Measurements from ENCODE around the gene OR2H1.
"Not testable (repeated sequence)": the region's sequence is repeated elsewhere in the genome, so short reads cannot be mapped to it uniquely, and the experiment has no call there.

OR2H1 gene

GRCh38 chr6:29456971-29457370 is at the start of gene OR2H1, which contains the start of gene OR11A1:
Gene OR2H1, plus strand, starts transcription at chr6:29457155. Its CDS starts 4,615 bp downstream, at chr6:29461770.
Gene OR11A1, minus strand, starts transcription at chr6:29457071. Its CDS starts 29,430 bp downstream, at chr6:29427641.
- DNase-seq (ENCODE audit: low read depth in 1 of 2, low spot score in 1 of 2) = no peak

GRCh38 chr6:29414588-29414987 is 42.4 kb upstream of the OR2H1 start, which contains the start of gene OR12D1:
Gene OR12D1, plus strand, starts transcription at chr6:29414928.
- DNase-seq (ENCODE audit: low read depth in 1 of 2, low spot score in 1 of 2) = no peak

DNA sequence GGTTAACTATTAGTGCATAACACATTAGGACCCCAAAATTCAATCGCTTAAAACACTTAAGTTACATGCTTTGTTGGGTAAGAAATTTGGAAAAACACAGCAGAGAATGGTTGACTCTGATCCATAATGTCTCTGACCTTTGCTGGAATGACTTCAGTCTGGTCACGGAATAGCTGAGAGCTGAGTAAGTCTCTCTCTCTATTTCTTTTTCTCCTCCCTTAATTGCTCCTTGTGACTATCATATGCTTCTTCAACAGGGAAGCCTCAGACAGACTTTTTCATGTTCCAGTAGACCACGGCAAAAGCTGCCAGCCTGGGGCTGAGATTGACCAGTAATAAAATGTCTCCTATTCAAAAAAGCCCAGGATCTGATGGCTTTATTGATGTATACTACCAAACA is 37.4 kb upstream of the OR2H1 start:
- no peak for DNase-seq (ENCODE audit: low read depth in 1 of 2, low spot score in 1 of 2)

DNA sequence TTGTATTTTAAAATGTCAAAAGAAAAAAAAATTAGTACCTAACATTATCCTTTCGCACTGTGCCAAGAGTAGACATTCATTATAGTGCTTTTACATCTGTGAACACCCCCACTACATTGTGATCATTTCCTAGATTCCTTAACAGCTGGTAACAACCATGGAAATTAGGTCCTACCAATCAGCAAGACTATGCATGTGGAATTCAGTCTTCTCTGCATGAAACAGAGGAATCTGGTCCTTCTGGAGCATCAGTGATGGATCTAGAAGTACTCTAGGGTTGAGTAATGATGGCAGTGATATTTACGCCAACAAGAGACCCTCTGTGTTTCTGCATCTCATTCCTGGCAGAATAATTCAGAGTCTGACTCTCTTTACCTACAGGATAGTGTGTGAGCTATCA is 32.8 kb upstream of the OR2H1 start:
- DNase-seq (ENCODE audit: low read depth in 1 of 2, low spot score in 1 of 2) = no peak

GRCh38 chr6:29424575-29424974 is 32.4 kb upstream of the OR2H1 start:
- DNase-seq (ENCODE audit: low read depth in 1 of 2, low spot score in 1 of 2) = no peak

- DNase-seq (ENCODE audit: low read depth in 1 of 2, low spot score in 1 of 2) = no peak
Measured at GRCh38 chr6:29425075-29425474, 31.9 kb upstream of the OR2H1 start.

GRCh38 chr6:29426654-29427053 is 30.3 kb upstream of the OR2H1 start:
- DNase-seq (ENCODE audit: low read depth in 1 of 2, low spot score in 1 of 2) = no peak

GRCh38 chr6:29436730-29437129 is 20.2 kb upstream of the OR2H1 start:
- DNase-seq (ENCODE audit: low read depth in 1 of 2, low spot score in 1 of 2) = not testable (repeated sequence)

GRCh38 chr6:29439006-29439405 is 17.9 kb upstream of the OR2H1 start, which contains the start of gene OR10C1:
Gene OR10C1, plus strand, starts transcription at chr6:29439306. Its CDS starts 710 bp downstream, at chr6:29440016.
- no peak for DNase-seq (ENCODE audit: low read depth in 1 of 2, low spot score in 1 of 2)

- no peak for DNase-seq (ENCODE audit: low read depth in 1 of 2, low spot score in 1 of 2)
Measured at GRCh38 chr6:29442719-29443118, 14.2 kb upstream of the OR2H1 start.

DNA sequence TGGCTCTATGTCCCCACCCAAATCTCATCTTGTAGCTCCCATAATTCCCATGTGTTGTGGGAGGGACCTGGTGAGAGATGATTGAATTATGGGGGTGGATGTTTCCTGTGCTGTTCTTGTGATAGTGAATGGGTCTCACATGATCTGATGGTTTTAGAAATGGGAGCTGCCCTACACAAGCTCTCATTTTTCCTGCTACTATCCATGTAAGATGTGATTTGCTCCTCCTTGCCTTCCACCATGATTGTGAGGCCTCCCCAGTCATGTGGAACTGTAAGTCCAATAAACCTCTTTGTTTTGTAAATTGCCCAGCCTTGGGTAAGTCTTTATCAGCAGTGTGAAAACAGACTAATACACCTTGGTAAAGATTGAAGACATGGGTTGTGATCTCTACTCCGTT is 12.9 kb upstream of the OR2H1 start:
- DNase-seq (ENCODE audit: low read depth in 1 of 2, low spot score in 1 of 2) = not testable (repeated sequence)

- no peak for DNase-seq (ENCODE audit: low read depth in 1 of 2, low spot score in 1 of 2)
Measured at GRCh38 chr6:29447670-29448069, 9.3 kb upstream of the OR2H1 start.

DNA sequence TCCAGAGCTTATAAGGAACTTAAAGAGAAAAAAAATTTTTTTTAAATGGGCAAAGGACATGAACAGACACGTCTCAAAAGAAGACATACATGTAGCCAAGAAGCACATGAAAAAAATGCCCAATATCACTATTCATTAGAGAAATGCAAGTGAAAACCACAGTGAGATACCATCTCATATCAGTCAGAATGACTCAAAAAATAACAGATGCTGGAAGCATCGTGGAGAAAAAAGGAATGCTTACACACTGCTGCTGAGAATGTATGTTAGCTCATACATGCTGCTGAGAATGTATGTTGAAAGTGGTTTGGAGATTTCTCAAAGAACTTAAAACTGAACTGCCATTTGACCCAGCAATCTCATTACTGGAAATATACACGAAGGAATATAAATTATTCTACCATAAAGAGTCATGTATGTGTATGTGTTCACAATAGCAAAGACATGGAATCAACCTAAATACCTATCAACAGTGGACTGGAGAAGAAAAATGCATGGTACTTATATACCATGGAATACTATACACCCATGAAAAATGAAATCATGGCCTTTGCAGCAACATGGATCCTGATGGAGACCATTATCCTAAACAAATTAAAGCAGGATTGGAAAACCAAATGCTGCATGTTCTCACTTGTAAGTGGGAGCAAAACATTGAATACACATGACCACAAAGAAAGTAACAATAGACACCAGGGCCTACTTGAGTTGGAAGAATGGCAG is 5.3 kb upstream of the OR2H1 start:
- DNase-seq (ENCODE audit: low read depth in 1 of 2, low spot score in 1 of 2) = no peak

- DNase-seq (ENCODE audit: low read depth in 1 of 2, low spot score in 1 of 2) = no peak
Measured at GRCh38 chr6:29461021-29461814, 4.3 kb downstream of the OR2H1 start.

DNA sequence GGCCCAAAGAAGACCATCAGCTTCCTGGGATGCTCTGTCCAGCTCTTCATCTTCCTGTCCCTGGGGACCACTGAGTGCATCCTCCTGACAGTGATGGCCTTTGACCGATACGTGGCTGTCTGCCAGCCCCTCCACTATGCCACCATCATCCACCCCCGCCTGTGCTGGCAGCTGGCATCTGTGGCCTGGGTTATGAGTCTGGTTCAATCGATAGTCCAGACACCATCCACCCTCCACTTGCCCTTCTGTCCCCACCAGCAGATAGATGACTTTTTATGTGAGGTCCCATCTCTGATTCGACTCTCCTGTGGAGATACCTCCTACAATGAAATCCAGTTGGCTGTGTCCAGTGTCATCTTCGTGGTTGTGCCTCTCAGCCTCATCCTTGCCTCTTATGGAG is 5.1 kb downstream of the OR2H1 start:
- no peak for DNase-seq (ENCODE audit: low read depth in 1 of 2, low spot score in 1 of 2)

- no peak for DNase-seq (ENCODE audit: low read depth in 1 of 2, low spot score in 1 of 2)
Measured at GRCh38 chr6:29465279-29465678, 8.3 kb downstream of the OR2H1 start.

GRCh38 chr6:29465801-29466200 is 8.8 kb downstream of the OR2H1 start:
- DNase-seq (ENCODE audit: low read depth in 1 of 2, low spot score in 1 of 2) = no peak

GRCh38 chr6:29466241-29466640 is 9.3 kb downstream of the OR2H1 start:
- no peak for DNase-seq (ENCODE audit: low read depth in 1 of 2, low spot score in 1 of 2)

- DNase-seq (ENCODE audit: low read depth in 1 of 2, low spot score in 1 of 2) = no peak
Measured at GRCh38 chr6:29474996-29475395, 18.0 kb downstream of the OR2H1 start.

DNA sequence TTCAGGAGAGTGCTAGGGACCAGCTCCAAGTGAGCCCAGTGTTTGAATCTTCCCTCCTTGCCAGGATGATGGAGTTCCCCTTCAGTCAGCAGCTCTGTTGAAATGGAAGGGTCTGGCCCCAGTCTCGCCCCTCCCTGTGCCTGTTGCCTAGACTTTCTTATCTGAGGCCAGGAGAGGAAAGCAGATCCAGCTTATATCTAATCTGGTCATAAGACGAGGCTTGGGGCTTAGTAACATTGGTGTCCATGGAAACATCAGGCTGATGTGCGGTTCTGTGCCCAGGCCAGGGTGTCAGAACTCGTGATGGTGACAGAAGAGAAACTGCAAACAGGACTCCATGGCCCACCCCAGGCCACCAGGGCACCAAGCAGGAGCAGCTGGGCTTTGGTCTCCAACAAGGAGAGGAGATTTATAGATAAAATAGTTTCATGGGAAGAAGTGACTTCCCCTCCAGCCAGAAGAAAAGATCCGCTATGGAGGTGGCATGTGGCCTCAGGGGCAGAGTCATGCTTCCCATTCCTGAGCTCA is 21.0 kb downstream of the OR2H1 start:
- no peak for DNase-seq (ENCODE audit: low read depth in 1 of 2, low spot score in 1 of 2)

DNA sequence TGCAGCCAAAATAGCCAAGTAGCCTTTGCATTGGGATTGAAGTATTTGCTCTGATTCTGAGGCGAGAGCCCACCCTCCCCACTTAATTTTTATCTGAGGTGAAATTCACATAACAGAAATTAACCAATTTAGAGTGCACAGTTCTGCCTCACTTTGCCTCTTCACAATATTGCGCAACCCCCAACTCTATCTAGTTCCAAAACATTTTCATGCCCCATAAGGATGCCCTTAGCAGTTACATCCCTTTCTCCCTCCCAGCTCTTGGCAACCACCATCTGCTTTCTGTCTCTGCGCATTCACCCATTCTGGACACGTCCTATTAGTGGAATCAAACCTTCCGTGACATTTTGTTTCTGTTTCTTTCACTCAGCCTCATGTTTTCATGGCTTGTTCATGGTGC is 21.8 kb downstream of the OR2H1 start:
- DNase-seq (ENCODE audit: low read depth in 1 of 2, low spot score in 1 of 2) = no peak

- no peak for DNase-seq (ENCODE audit: low read depth in 1 of 2, low spot score in 1 of 2)
Measured at GRCh38 chr6:29479560-29479959, 22.6 kb downstream of the OR2H1 start.

All from stimulated activated CD4-positive, alpha-beta T cell treated with anti-CD3 and anti-CD28 coated beads, Interleukin-15, amount 100 ng/mL, for 1 hour (primary cell).